Adipocyte (in vitro differentiated cells): ENCODE data around the gene S100A9.
"Not testable (repeated sequence)": the region's sequence is repeated elsewhere in the genome, so short reads cannot be mapped to it uniquely, and the experiment has no call there.

Experiments
- DNase-seq: peaks from one replicate; pipeline ENCODE4 v3.0.0-alpha.2; 2015; ENCODE audit warnings: low read depth
- H3K27me3 ChIP-seq: replicated peaks from 2 replicates; pipeline ENCODE4 v1.7.0; 2013; ENCODE audit warnings: mild to moderate bottlenecking, low read length, moderate library complexity; ENCODE audit not compliant: control insufficient read depth, insufficient read depth
- H3K36me3 ChIP-seq: 2 replicates; pipeline ENCODE4 v1.7.0; 2013; ENCODE audit warnings: low read length, mild to moderate bottlenecking, moderate library complexity; ENCODE audit not compliant: control insufficient read depth, insufficient read depth, severe bottlenecking
- H3K4me1 ChIP-seq: 2 replicates; pipeline ENCODE4 v1.7.0; 2013; ENCODE audit warnings: mild to moderate bottlenecking, low read length, moderate library complexity; ENCODE audit not compliant: control insufficient read depth, insufficient read depth
- H3K4me3 ChIP-seq: 2 replicates; pipeline ENCODE4 v1.7.0; 2013; ENCODE audit warnings: mild to moderate bottlenecking, low read length, moderate library complexity
- H3K9ac ChIP-seq: 2 replicates; pipeline ENCODE4 v1.7.0; 2013; ENCODE audit warnings: mild to moderate bottlenecking, low read length, moderate library complexity
- H3K9me3 ChIP-seq: 2 replicates; pipeline ENCODE4 v1.7.0; 2013; ENCODE audit warnings: mild to moderate bottlenecking, low read length, moderate library complexity; ENCODE audit not compliant: control insufficient read depth

Gene S100A9

DNA sequence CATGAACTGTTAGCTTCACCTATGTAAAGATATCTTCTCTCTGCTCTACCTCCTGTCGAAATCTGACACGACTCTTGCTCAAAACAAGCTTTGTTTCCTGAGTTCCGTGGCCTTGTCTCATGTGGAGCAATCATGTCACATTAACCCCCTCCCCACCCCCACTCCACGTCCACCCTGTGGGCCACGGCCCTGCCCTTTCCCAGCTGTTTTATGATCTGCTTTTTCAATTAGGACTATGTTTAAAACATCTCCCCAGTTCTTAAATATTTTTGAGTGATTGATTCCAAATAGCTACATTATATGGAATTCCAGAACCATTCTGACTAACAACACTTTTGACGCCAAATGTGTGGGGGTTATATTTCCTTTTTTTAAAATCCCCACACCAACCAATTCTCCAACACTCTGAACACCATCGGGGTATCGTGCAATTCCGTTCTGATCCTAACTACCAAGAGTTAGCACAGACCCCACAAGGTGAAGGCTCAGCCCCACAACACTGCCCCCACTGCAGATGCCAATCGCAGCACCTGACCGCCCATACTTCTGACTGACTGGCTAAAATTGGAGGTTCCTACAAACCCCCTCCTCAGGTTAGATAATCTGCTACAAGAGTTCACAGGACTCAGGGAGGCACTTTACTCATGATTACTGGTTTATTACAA is 45.9 kb downstream of the S100A9 start:
- Histone ChIP-seq H3K9me3 (no peaks in the 10 kb centered on the region), H3K36me3 (no peaks in the 10 kb centered on the region), H3K4me1 (no peaks in the 10 kb centered on the region), H3K9ac (no peak overlapping the region), H3K27me3 (peaks cover 21% of the 10 kb centered on the region), H3K4me3 (no peak overlapping the region)
- no peak for DNase-seq

DNA sequence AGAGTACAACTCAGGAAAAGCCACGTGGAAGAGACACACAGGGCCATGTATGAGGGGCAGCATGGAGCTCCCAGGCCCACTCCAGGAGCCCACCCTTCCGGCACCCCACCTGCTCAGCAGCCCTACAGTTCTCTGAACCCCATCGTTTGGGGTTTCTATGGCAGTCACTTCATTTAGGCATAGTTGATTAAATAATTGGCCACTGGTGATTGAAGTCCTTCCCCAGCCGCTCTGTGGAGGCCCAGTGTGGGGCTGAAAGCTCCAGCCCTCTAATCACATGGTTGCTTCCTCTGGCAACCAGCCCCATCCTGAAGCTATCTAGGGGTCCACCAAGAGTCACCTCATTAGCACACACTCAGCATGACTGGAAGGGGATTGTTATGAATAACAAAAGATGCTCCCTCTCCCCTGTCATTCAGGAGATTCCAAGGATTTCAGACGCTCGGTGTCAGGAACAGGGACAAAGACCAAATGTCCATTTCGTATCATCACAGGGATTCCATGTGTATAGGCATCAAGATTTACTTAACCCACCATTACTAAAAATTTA is 46.5 kb downstream of the S100A9 start:
- H3K9me3 ChIP-seq = peaks cover 1% of the 10 kb centered on the region
- no peak overlapping the region for H3K9ac ChIP-seq
- no peak overlapping the region for H3K4me3 ChIP-seq
- DNase-seq = no peak
- no peaks in the 10 kb centered on the region for H3K36me3 ChIP-seq
- H3K4me1 ChIP-seq = no peaks in the 10 kb centered on the region
- H3K27me3 ChIP-seq = peaks cover 15% of the 10 kb centered on the region

DNA sequence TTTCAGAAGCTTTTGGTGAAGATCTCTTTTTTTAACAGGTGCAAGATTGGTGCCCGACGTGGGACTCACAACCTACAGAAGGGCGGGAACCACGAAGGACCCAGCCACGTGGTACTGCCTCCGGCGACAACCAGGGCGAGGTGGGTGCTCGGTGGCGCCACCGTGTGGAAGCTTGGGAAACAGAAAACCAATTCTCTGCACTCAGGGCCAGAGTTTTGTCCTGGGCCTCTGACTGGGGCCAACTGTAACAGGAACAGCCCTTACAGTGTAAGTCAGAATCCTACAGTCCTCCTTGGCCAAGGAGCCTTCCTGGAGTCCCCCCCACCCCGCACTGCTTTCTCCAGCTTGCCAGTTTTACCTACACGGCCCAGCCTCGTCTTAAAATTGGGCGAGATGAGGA is 47.1 kb downstream of the S100A9 start:
- no peaks in the 10 kb centered on the region for H3K4me1 ChIP-seq
- H3K4me3 ChIP-seq = no peak overlapping the region
- H3K9ac ChIP-seq = no peak overlapping the region
- peaks cover 12% of the 10 kb centered on the region for H3K27me3 ChIP-seq
- no peak for DNase-seq
- H3K9me3 ChIP-seq = peaks cover 3% of the 10 kb centered on the region
- H3K36me3 ChIP-seq = no peaks in the 10 kb centered on the region

DNA sequence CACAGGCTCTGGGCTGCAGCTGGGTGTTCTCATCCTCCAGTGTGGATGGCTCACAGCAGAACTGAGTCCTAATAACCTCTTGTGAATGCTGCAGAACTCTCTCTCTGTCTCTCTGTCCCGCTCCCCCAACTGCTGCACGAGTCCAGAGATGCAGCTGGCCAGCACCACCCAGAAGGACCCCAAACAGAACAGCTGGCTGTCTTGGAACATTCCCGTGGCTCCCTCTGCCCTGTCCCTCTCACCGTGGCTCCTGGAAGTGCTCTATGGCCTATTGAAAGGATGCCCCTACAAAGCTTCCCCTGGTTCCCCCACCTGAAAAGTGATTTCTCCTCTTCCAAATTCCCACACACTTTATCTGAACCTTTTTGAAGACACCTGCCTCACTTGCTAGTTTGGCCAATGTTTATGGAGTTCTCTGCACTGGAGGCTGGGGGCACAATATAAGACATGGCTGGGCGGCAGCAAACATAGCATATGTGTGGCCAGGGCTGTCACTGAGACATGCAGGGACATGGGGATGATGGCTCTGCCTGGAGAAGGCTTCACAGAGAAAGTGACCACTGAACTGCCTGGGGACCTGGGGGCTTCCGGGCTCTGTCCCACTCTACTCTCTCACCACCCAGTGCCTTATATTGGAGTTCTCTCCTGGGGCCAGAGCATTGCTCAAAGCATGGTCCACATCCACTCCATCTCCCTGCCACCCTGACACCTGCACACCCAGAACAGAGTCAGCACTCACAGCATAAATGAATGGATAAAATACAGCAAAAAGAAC is 48.4 kb downstream of the S100A9 start:
- not testable (repeated sequence) for DNase-seq, H3K9me3 ChIP-seq

DNA sequence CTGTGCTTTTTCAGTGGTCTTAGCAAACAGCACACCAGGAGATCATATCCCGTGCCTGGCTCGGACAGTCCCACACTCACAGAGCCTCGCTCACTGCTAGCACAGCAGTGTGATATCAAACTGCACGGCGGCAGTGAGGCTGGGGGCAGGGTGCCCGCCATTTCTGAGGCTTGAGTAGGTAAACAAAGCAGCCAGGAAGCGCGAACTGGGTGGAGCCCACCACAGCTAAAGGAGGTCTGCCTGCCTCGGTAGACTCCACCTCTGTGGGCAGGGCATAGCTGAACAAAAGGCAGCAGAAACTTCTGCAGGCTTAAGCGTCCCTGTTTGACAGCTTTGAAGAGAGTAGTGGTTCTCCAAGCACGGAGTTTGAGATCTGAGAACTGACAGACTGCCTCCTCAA is 49.6 kb downstream of the S100A9 start:
- not testable (repeated sequence) for H3K36me3 ChIP-seq, DNase-seq, H3K9ac ChIP-seq, H3K4me3 ChIP-seq, H3K4me1 ChIP-seq, H3K9me3 ChIP-seq
- peaks cover 11% of the 10 kb centered on the region for H3K27me3 ChIP-seq

More for the DNA sequence above, 48.4 kb downstream of the S100A9 start:
- H3K4me3 ChIP-seq, H3K9ac ChIP-seq, H3K4me1 ChIP-seq, H3K36me3 ChIP-seq: not testable (repeated sequence)
- H3K27me3 ChIP-seq = peaks cover 12% of the 10 kb centered on the region
